SK-N-SH (cell line): ENCODE data around the gene CELSR1.

ENCODE experiments used
- GABPA ChIP-seq: IDR thresholded peaks from 2 replicates; pipeline ENCODE4 v1.4.0; 2012; ENCODE audit warnings: low read depth, mild to moderate bottlenecking
- POLR2AphosphoS5 ChIP-seq: IDR thresholded peaks from 2 replicates; pipeline ENCODE4 v1.6.1; 2012; ENCODE audit warnings: low read depth, low read length
- TF ChIP-seq, protein P1 (sequence below): IDR thresholded peaks from 2 replicates; pipeline ENCODE4 v1.4.0; 2012; ENCODE audit warnings: low read depth
- TF ChIP-seq, protein P2 (sequence below): fragments of 200-600 bp; sonication (generic); IDR thresholded peaks from 2 replicates; pipeline ENCODE4 v1.6.1; 2017; ENCODE audit warnings: antibody characterized with exemption, mild to moderate bottlenecking, moderate library complexity

DNA sequence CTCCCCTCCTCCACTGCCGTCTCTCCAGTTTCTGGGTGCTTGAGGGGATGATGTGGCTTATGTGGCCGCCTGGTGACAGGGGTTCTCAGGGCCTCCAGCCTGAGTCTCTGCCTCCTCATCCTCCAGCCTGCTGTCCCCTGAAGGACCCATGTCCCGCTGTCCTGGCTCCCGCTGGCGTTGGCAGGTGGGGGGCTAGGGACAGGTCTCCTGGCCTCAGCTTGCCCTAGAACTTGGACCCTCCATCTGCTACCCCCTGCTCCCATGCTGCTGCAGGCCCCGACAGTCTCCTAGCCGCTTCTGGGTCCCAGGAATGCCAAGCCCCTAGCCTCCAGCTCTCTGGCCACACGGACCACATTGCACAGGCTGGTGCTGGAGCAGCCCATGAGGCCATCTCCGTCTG, 13.9 kb upstream of the CELSR1 start:
- TF ChIP-seq POLR2AphosphoS5 (no peak), GABPA (no peak)
- TF ChIP-seq, protein P1, sequence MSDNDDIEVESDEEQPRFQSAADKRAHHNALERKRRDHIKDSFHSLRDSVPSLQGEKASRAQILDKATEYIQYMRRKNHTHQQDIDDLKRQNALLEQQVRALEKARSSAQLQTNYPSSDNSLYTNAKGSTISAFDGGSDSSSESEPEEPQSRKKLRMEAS = no peak
- TF ChIP-seq, protein P2, sequence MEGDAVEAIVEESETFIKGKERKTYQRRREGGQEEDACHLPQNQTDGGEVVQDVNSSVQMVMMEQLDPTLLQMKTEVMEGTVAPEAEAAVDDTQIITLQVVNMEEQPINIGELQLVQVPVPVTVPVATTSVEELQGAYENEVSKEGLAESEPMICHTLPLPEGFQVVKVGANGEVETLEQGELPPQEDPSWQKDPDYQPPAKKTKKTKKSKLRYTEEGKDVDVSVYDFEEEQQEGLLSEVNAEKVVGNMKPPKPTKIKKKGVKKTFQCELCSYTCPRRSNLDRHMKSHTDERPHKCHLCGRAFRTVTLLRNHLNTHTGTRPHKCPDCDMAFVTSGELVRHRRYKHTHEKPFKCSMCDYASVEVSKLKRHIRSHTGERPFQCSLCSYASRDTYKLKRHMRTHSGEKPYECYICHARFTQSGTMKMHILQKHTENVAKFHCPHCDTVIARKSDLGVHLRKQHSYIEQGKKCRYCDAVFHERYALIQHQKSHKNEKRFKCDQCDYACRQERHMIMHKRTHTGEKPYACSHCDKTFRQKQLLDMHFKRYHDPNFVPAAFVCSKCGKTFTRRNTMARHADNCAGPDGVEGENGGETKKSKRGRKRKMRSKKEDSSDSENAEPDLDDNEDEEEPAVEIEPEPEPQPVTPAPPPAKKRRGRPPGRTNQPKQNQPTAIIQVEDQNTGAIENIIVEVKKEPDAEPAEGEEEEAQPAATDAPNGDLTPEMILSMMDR = no peak
